Right lobe of liver (tissue), 6 donors: Measurements from ENCODE around the gene GRAMD4. TPM values are rescaled to one million over a fixed set of nuclear protein-coding genes. Genes with fewer than 3 reads are reported as not detected.

Experiments
- ATAC-seq, 4 donors: fragments of 200-7000 bp; cut with Tn5 transposase; one replicate each; pipeline ENCODE4 v1.9.1; 2020; ENCODE audit warnings: mild to moderate bottlenecking in 4 of 4, moderate library complexity in 4 of 4
- DNase-seq, 3 donors: peaks; one replicate each; pipeline ENCODE4 v3.0.0-alpha.2; 2020
- H3K27ac ChIP-seq, 3 donors: fragments of 200-600 bp; one replicate each; pipeline ENCODE4 v1.8.0; 2022
- H3K27me3 ChIP-seq, 2 donors: fragments of 200-600 bp; one replicate each; pipeline ENCODE4 v1.8.0; 2022
- H3K36me3 ChIP-seq, 4 donors: fragments of 200-600 bp; sonication (generic) in 1 of 4; one replicate each; pipeline versions ENCODE4 v1.5.1 to v1.8.0; 2017 to 2022; ENCODE audit warnings: control low read depth in 1 of 4
- H3K4me1 ChIP-seq, 4 donors: fragments of 200-600 bp; sonication (generic) in 1 of 4; one replicate each; pipeline versions ENCODE4 v1.5.1 to v1.8.0; 2017 to 2022; ENCODE audit warnings: control low read depth in 1 of 4
- H3K4me3 ChIP-seq, 3 donors: fragments of 200-600 bp; one replicate each; pipeline ENCODE4 v1.8.0; 2022
- H3K9me3 ChIP-seq, 4 donors: fragments of 200-600 bp; sonication (generic) in 1 of 4; one replicate each; pipeline versions ENCODE4 v1.5.1 to v1.8.0; 2017 to 2022; ENCODE audit warnings: control low read depth in 1 of 4
- CTCF ChIP-seq, 4 donors: fragments of 200-600 bp in 3 of 4; fragments of 450-650 bp in 1 of 4; IDR thresholded peaks; one replicate each; pipeline versions ENCODE4 v1.5.1 to v1.8.0; 2016 to 2022; ENCODE audit warnings: antibody characterized with exemption in 4 of 4, mild to moderate bottlenecking in 2 of 4
- POLR2A ChIP-seq: fragments of 450-650 bp; IDR thresholded peaks from one replicate; pipeline ENCODE4 v1.6.1; 2017; ENCODE audit warnings: antibody characterized with exemption, mild to moderate bottlenecking
- WGBS: methylation state at CpG from one replicate; pipeline ENCODE4 v1.1.6; 2018; ENCODE audit warnings: low coverage, low lambda C conversion rate; ENCODE audit not compliant: insufficient coverage; ENCODE audit errors: missing lambda C conversion rate; 5-methylcytosine and 5-hydroxymethylcytosine counted together
- intact Hi-C, 2 donors: fragments of 100-400 bp; cut with DNase I; formaldehyde crosslinking; loops; one replicate each; pipeline versions ENCODE4 v1.11.2 to v1.14.1; 2022
- total RNA-seq, 6 experiments: library from RNA; depleted of rRNA in 2 of 6; stranded (reverse); fragments of >200 nt in 2 of 6; fragmentation: NEBNext Ultra II Directional in 3 of 6; extraction: Animal tissue kit (Norgen Biotek cat#: 25700) in 3 of 6; gene quantifications; one replicate each; pipeline versions ENCODE4 v1.1.0 to v1.2.4, GENCODE V29; 2016 to 2023
- donor health status: DM: no; HTN: yes; CAD: no.
- donor health status: DM: no; HTN: no; CAD: no.
- donor health status: DM: no; HTN: no; CAD: no.
- donor health status: DM: no; HTN: yes; CAD: no.
- donor health status: DM: no; HTN: yes; CAD: no.

GRAMD4 gene
- total RNA-seq, 6 experiments from 2014 or later, result 29.7 to 72.0 (median 34.8) TPM

GRCh38 chr22:46586123-46586519 is 34.1 kb upstream of the GRAMD4 start:
- DNase-seq, result peak in 1 of 3 donors; percentile 17
- Histone ChIP-seq H3K4me1 (peaks cover 0 to 13% (median 4%) of the 10 kb centered on the region in 4 donors), H3K4me3 (no peak overlapping the region), H3K27ac (no peak overlapping the region), H3K27me3 (no peaks in the 10 kb centered on the region), H3K36me3 (no peaks in the 10 kb centered on the region), H3K9me3 (no peaks in the 10 kb centered on the region)
- ATAC-seq, result no peak
- WGBS, result 100% methylated on average over 1 of the region's 12 CpGs
- intact Hi-C loops, result loop anchor here (5.0 to 10.0 kb wide), 2 partner anchors 41 to 49 kb away; no protein-coding TSS in a partner anchor
- TF ChIP-seq POLR2A (no peak), CTCF (IDR thresholded peaks at IDR 0.05) (no peak)

- DNase-seq (peak in 1 of 3 donors; percentile 13), ATAC-seq (no peak)
- Histone ChIP-seq H3K4me3 (no peak overlapping the region), H3K9me3 (no peaks in the 10 kb centered on the region), H3K27me3 (no peaks in the 10 kb centered on the region), H3K36me3 (no peaks in the 10 kb centered on the region), H3K4me1 (peaks cover 0 to 9% (median 4%) of the 10 kb centered on the region in 4 donors), H3K27ac (no peak overlapping the region)
- intact Hi-C loops, result loop anchor here (5.0 to 10.0 kb wide), 2 partner anchors 41 to 48 kb away; no protein-coding TSS in a partner anchor
- 65% methylated on average over 4 of the region's 12 CpGs for WGBS
- no peak for TF ChIP-seq CTCF (IDR thresholded peaks at IDR 0.05)
Measured at GRCh38 chr22:46586531-46587011, 33.6 kb upstream of the GRAMD4 start.

- Histone ChIP-seq H3K27me3 (no peaks in the 10 kb centered on the region), H3K9me3 (no peaks in the 10 kb centered on the region), H3K27ac (no peak overlapping the region), H3K4me1 (peaks cover 0 to 6% (median 3%) of the 10 kb centered on the region in 4 donors), H3K36me3 (no peaks in the 10 kb centered on the region), H3K4me3 (no peak overlapping the region)
- TF ChIP-seq POLR2A, result no peak
- TF ChIP-seq CTCF (IDR thresholded peaks at IDR 0.05), result no peak
- ATAC-seq, result peak in 1 of 4 donors; percentile 8
- WGBS, result 88% methylated on average over 1 of the region's 9 CpGs
- DNase-seq, result no peak
- intact Hi-C loops, result loop anchor here (5.0 to 10.0 kb wide), 2 partner anchors 40 to 48 kb away; no protein-coding TSS in a partner anchor
Measured at GRCh38 chr22:46587061-46587460, 33.1 kb upstream of the GRAMD4 start.

GRCh38 chr22:46587492-46588278 is 32.5 kb upstream of the GRAMD4 start:
- TF ChIP-seq CTCF (IDR thresholded peaks at IDR 0.05) (no peak), POLR2A (no peak)
- DNase-seq (peak; percentile 44 to 61 (median 52)), ATAC-seq (peak; percentile 7 to 63 (median 24))
- no peak overlapping the region for H3K4me3 ChIP-seq
- H3K27ac ChIP-seq, result no peak overlapping the region
- no peaks in the 10 kb centered on the region for H3K27me3 ChIP-seq
- no peaks in the 10 kb centered on the region for H3K36me3 ChIP-seq
- H3K9me3 ChIP-seq, result no peaks in the 10 kb centered on the region
- peaks cover 0 to under 1% (median 0%) of the 10 kb centered on the region in 4 donors for H3K4me1 ChIP-seq
- WGBS, result 73% methylated on average over 11 of the region's 21 CpGs
- intact Hi-C loops, result loop anchor here (5.0 to 10.0 kb wide), 2 partner anchors 40 to 47 kb away; no protein-coding TSS in a partner anchor
